Smooth muscle cell (in vitro differentiated cells): ENCODE data around the gene EHF. TPM values are rescaled to one million over a fixed set of nuclear protein-coding genes. Genes with fewer than 3 reads are reported as not detected.

Experiments used
- DNase-seq: peaks from one replicate; lab custom pipeline; 2025; ENCODE audit not compliant: unreplicated experiment; lab: John Stamatoyannopoulos, UW
- H2AFZ ChIP-seq: fragments of 200-600 bp; sonication (generic); 2 replicates; pipeline ENCODE4 v1.6.0; 2016; ENCODE audit warnings: antibody characterized with exemption, low read depth, mild to moderate bottlenecking
- H3F3A ChIP-seq: fragments of 200-600 bp; sonication (generic); 2 replicates; pipeline ENCODE4 v1.6.0; 2017; ENCODE audit warnings: antibody characterized with exemption, low read depth
- H3K27ac ChIP-seq: fragments of 200-600 bp; sonication (generic); 2 replicates; pipeline ENCODE4 v1.5.1; 2016; ENCODE audit warnings: low read depth, mild to moderate bottlenecking
- H3K27me3 ChIP-seq: fragments of 200-600 bp; sonication (generic); 2 replicates; pipeline ENCODE4 v1.6.1; 2016; ENCODE audit warnings: low read depth, mild to moderate bottlenecking
- H3K36me3 ChIP-seq: fragments of 200-600 bp; sonication (generic); 2 replicates; pipeline ENCODE4 v1.5.1; 2016; ENCODE audit warnings: low read depth
- H3K4me1 ChIP-seq: fragments of 200-600 bp; sonication (generic); 2 replicates; pipeline ENCODE4 v1.5.1; 2016; ENCODE audit warnings: low read depth
- H3K4me2 ChIP-seq: fragments of 200-600 bp; sonication (generic); 2 replicates; pipeline ENCODE4 v1.6.0; 2016; ENCODE audit warnings: mild to moderate bottlenecking
- H3K4me3 ChIP-seq: fragments of 200-600 bp; sonication (generic); 2 replicates; pipeline ENCODE4 v1.5.1; 2016; ENCODE audit warnings: mild to moderate bottlenecking
- H3K79me2 ChIP-seq: fragments of 200-600 bp; sonication (generic); 2 replicates; pipeline ENCODE4 v1.6.0; 2016; ENCODE audit warnings: low read depth, mild to moderate bottlenecking
- H3K9ac ChIP-seq: fragments of 200-600 bp; sonication (generic); 2 replicates; pipeline ENCODE4 v1.6.0; 2016; ENCODE audit warnings: low read depth
- H3K9me3 ChIP-seq: fragments of 200-600 bp; sonication (generic); replicated peaks from 2 replicates; pipeline ENCODE4 v1.5.1; 2016; ENCODE audit warnings: low read depth
- H4K20me1 ChIP-seq: fragments of 200-600 bp; sonication (generic); 2 replicates; pipeline ENCODE4 v1.6.0; 2016; ENCODE audit warnings: low read depth
- WGBS: methylation state at CpG from one replicate; pipeline ENCODE4 v1.1.7; 2016; ENCODE audit warnings: low lambda C conversion rate; 5-methylcytosine and 5-hydroxymethylcytosine counted together
- polyA plus RNA-seq: library from polyadenylated mRNA; unstranded; fragments of >200 nt; fragmentation: Nextera tagmentation; extraction: Ambion mirVana; gene quantifications from 2 replicates; pipeline ENCODE4 v1.2.1, GENCODE V29; 2016
- total RNA-seq: library from RNA; depleted of rRNA; stranded (reverse); fragments of >200 nt; gene quantifications from 2 replicates; pipeline ENCODE4 v1.2.3, GENCODE V29; 2014
- TF ChIP-seq, protein P1 (sequence below): fragments of 200-600 bp; sonication (generic); IDR thresholded peaks from 2 replicates; pipeline ENCODE4 v1.5.1; 2017; ENCODE audit warnings: borderline replicate concordance, mild to moderate bottlenecking, antibody characterized with exemption; ENCODE audit not compliant: insufficient read depth, poor library complexity, severe bottlenecking

The EHF gene
- total and polyA plus RNA-seq, 2 experiments from 2014 or later: 0.63 to 1.7 TPM

GRCh38 chr11:34575671-34576070 lies 45.2 kb upstream of the EHF start:
- Histone ChIP-seq H3K4me2 (no peak overlapping the region), H3F3A (no peaks in the 10 kb centered on the region), H3K9me3 (no peaks in the 10 kb centered on the region), H3K4me3 (no peak overlapping the region), H3K27ac (no peak overlapping the region), H3K79me2 (no peaks in the 10 kb centered on the region), H3K9ac (no peak overlapping the region), H3K27me3 (peaks cover 33% of the 10 kb centered on the region), H3K36me3 (no peaks in the 10 kb centered on the region), H4K20me1 (no peaks in the 10 kb centered on the region), H3K4me1 (no peaks in the 10 kb centered on the region), H2AFZ (no peak overlapping the region)
- WGBS: 94% methylated on average over 2 of the region's 2 CpGs
- TF ChIP-seq, protein P1, sequence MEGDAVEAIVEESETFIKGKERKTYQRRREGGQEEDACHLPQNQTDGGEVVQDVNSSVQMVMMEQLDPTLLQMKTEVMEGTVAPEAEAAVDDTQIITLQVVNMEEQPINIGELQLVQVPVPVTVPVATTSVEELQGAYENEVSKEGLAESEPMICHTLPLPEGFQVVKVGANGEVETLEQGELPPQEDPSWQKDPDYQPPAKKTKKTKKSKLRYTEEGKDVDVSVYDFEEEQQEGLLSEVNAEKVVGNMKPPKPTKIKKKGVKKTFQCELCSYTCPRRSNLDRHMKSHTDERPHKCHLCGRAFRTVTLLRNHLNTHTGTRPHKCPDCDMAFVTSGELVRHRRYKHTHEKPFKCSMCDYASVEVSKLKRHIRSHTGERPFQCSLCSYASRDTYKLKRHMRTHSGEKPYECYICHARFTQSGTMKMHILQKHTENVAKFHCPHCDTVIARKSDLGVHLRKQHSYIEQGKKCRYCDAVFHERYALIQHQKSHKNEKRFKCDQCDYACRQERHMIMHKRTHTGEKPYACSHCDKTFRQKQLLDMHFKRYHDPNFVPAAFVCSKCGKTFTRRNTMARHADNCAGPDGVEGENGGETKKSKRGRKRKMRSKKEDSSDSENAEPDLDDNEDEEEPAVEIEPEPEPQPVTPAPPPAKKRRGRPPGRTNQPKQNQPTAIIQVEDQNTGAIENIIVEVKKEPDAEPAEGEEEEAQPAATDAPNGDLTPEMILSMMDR: no peak
- no peak for DNase-seq

DNA sequence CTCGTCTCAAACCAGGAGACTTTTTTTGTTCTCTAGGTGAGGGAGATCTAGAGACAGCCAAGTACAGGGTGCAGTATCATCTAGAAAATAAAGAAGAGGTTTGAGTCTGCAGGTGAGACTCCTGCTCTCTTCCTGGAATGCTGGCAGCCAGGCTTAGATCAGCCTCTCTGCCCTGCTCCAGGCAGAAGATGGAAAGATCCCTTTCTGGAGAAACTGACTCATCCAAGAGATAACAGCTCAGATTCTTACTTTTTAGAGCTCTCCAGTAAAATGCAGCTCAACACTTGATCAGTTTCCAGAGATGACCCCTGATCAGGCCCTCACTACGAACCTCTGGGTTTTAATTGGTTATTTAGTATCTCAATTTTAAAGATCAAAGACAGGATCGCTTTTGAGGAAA lies 44.6 kb upstream of the EHF start:
- Histone ChIP-seq H4K20me1 (no peaks in the 10 kb centered on the region), H3F3A (no peaks in the 10 kb centered on the region), H3K36me3 (no peaks in the 10 kb centered on the region), H3K79me2 (no peaks in the 10 kb centered on the region), H3K27ac (no peak overlapping the region), H3K9ac (no peak overlapping the region), H3K4me1 (no peaks in the 10 kb centered on the region), H3K4me3 (no peak overlapping the region), H3K9me3 (no peaks in the 10 kb centered on the region), H3K4me2 (no peak overlapping the region), H3K27me3 (peaks cover 33% of the 10 kb centered on the region), H2AFZ (no peak overlapping the region)
- no peak for DNase-seq
- WGBS: 68% methylated on average over 3 of the region's 3 CpGs
- TF ChIP-seq, protein P1: no peak

- peaks cover 8% of the 10 kb centered on the region for H3K4me1 ChIP-seq
- H3K9me3 ChIP-seq: no peaks in the 10 kb centered on the region
- H3K27ac ChIP-seq: no peak overlapping the region
- WGBS: 87% methylated on average over 4 of the region's 4 CpGs
- H2AFZ ChIP-seq: no peak overlapping the region
- H3F3A ChIP-seq: no peaks in the 10 kb centered on the region
- H3K36me3 ChIP-seq: no peaks in the 10 kb centered on the region
- TF ChIP-seq, protein P1: no peak
- H3K4me3 ChIP-seq: no peak overlapping the region
- no peak overlapping the region for H3K9ac ChIP-seq
- H4K20me1 ChIP-seq: no peaks in the 10 kb centered on the region
- no peak overlapping the region for H3K4me2 ChIP-seq
- H3K79me2 ChIP-seq: no peaks in the 10 kb centered on the region
- peaks cover 13% of the 10 kb centered on the region for H3K27me3 ChIP-seq
- DNase-seq: no peak
Measured at GRCh38 chr11:34583818-34584217, 37.1 kb upstream of the EHF start.

DNA sequence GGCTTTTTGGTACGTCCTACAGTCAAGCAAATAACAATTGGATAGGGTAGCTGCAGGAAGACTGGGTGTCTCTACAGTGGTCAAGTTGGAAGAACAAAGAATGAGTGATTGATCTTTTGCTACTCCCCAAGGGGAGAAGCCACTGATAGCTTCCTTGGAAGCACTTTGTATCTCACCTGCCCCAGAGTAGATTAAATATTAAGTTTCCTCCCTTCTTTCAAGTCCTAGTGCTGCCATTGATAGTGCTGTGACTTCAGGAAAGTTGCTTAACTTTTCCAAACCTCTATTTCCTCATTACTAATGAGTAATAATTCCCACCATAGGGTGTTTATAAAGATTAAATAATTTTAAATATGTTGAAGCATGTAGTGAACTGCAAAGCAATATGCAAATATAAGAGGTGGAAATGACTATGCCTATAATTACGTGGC lies 35.6 kb upstream of the EHF start:
- H3K27ac ChIP-seq: no peak overlapping the region
- TF ChIP-seq, protein P1: no peak

More for the DNA sequence above, 35.6 kb upstream of the EHF start:
- Histone ChIP-seq H3K4me2 (no peak overlapping the region), H3K4me1 (peaks cover 8% of the 10 kb centered on the region), H3K9me3 (no peaks in the 10 kb centered on the region), H3K79me2 (no peaks in the 10 kb centered on the region), H3K27me3 (no peaks in the 10 kb centered on the region), H4K20me1 (no peaks in the 10 kb centered on the region), H2AFZ (no peak overlapping the region), H3K36me3 (no peaks in the 10 kb centered on the region), H3K4me3 (no peak overlapping the region), H3K9ac (no peak overlapping the region), H3F3A (no peaks in the 10 kb centered on the region)
- 73% methylated on average over 2 of the region's 2 CpGs for WGBS
- no peak for DNase-seq
